ENCODE measurements around the gene NRG3. TPM values are rescaled to one million over a fixed set of nuclear protein-coding genes. Genes with fewer than 3 reads are reported as not detected.

Gene NRG3
- total and polyA plus RNA-seq, 2 of the 4 experiments (the other 2 are of a cell fraction): not detected

DNA sequence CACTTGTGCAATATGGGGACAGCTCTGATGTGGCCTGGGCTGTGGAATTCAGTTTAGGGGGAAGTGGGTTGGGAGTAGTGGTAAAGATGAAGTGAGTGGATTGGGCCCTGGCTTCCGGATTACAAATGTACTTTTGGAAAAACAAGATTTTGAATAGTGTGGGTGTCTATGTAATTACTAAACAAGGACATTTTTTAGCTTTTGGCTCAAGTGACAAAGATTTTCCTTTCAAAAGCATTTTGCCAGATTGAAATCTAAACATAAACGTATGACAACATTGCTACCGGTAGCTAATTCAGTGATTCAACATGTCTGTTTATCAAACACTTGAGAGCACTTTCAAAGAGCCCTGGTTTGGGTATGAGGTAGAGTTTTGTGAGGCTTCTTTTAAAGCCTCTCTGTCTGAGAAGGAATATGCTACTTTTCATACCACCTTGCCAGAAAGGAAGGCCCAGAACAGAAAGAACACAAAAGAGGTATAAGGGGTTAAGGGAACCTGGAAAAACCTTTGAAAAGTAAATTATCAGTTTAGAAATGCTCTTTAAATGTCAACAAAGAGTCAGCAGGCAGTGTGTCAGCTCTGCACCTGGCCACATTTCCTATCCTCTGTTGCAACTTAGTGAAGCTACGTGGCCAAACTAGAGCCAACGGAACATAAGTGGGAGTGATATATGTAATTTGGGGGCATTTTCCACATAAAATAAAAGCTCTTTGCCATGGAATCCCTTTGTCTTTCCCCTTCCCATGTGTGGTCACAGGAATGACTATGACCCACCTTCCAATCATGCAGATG is 516.1 kb downstream of the NRG3 start:
- Histone ChIP-seq H2AFZ (replicated peaks; ENCODE audit: low read length, poor library complexity) (no peak overlapping the region), H2AK5ac (ENCODE audit: low read depth, low read length) (no peak overlapping the region), H2BK20ac (ENCODE audit: low read depth, low read length) (no peak overlapping the region), H3K9ac (ENCODE audit: low read depth, low read length) (no peak overlapping the region), H4K8ac (ENCODE audit: low read depth in 2 of 2, low read length in 2 of 2) (no peak overlapping the region), H4K5ac (ENCODE audit: low read depth, low read length) (no peak overlapping the region), H2BK120ac (ENCODE audit: low read depth, low read length) (no peak overlapping the region), H3K4me2 (ENCODE audit: low read depth, low read length) (no peak overlapping the region), H3K23ac (ENCODE audit: low read depth, low read length) (no peak overlapping the region), H4K20me1 (ENCODE audit: insufficient read depth, low read length) (no peaks in the 10 kb centered on the region), H3K4me1 (ENCODE audit: control insufficient read depth, insufficient read depth, low read length) (no peaks in the 10 kb centered on the region), H3K36me3 (ENCODE audit: control insufficient read depth, insufficient read depth, low read length) (no peaks in the 10 kb centered on the region), H3K9me3 (ENCODE audit: control insufficient read depth, insufficient read depth, low read length) (peaks cover 11% of the 10 kb centered on the region; the same call in 1 of the 2 replicates), H3K4ac (ENCODE audit: low read depth, low read length) (no peak overlapping the region), H2AK9ac (replicated peaks; ENCODE audit: low read depth, low read length, poor library complexity) (no peak overlapping the region), H3K56ac (ENCODE audit: extremely low read depth, insufficient read depth, low read length) (no peak overlapping the region), H3K27me3 (ENCODE audit: control insufficient read depth, insufficient read depth, low read length) (no peaks in the 10 kb centered on the region), H3K79me1 (ENCODE audit: low read depth in 1 of 2, low read length in 2 of 2) (no peaks in the 10 kb centered on the region), H2BK15ac (ENCODE audit: low read depth, low read length) (no peak overlapping the region), H2BK5ac (ENCODE audit: low read depth, low read length, poor library complexity, severe bottlenecking) (no peak overlapping the region), H3K18ac (ENCODE audit: low read depth, low read length) (no peak overlapping the region), H3K27ac (ENCODE audit: insufficient read depth, low read length) (no peak overlapping the region), H3K14ac (replicated peaks; ENCODE audit: low read depth, low read length) (no peak overlapping the region), H3K9me1 (ENCODE audit: insufficient read depth, low read length) (no peaks in the 10 kb centered on the region), H3K4me3 (ENCODE audit: insufficient read depth, low read depth, low read length) (no peak overlapping the region), H4K91ac (ENCODE audit: insufficient read depth, low read depth, low read length) (no peak overlapping the region)
- in situ Hi-C loops (cut with MboI; ENCODE audit: low sequenced_read_pairs) (no loop called here), dilution Hi-C loops (cut with HindIII; ENCODE audit: low sequenced_read_pairs, unreplicated experiment) (no loop called here), intact Hi-C loops (cut with micrococcal nuclease) (no loop called here)
- WGBS, 2 experiments (ENCODE audit: extremely low coverage in 2 of 2, insufficient read length in 1 of 2): no CpG with 5 or more reads among the region's 5 CpGs
- no TSS peak for BruUV-seq (replicated peaks)
- TF ChIP-seq FOS (IDR thresholded peaks at IDR 0.05; ENCODE audit: low read depth, low read length) (no peak), NFE2L2 (IDR thresholded peaks at IDR 0.05; ENCODE audit: low read depth, low read length) (no peak), CHD1 (IDR thresholded peaks at IDR 0.05; ENCODE audit: low read depth, low read length) (no peak), MAZ (IDR thresholded peaks at IDR 0.05; ENCODE audit: borderline replicate concordance, low read depth, low read length) (no peak), MAFK (IDR thresholded peaks at IDR 0.05; ENCODE audit: low read depth, low read length) (no peak), RAD21 (IDR thresholded peaks at IDR 0.05; ENCODE audit: low read length) (no peak)
- TF ChIP-seq, protein P1, sequence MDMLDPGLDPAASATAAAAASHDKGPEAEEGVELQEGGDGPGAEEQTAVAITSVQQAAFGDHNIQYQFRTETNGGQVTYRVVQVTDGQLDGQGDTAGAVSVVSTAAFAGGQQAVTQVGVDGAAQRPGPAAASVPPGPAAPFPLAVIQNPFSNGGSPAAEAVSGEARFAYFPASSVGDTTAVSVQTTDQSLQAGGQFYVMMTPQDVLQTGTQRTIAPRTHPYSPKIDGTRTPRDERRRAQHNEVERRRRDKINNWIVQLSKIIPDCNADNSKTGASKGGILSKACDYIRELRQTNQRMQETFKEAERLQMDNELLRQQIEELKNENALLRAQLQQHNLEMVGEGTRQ (IDR thresholded peaks at IDR 0.05; ENCODE audit: low read depth, low read length): no peak
- ATAC-seq (ENCODE audit: low read depth) (no peak), DNase-seq (no peak)
- CTCF ChIA-PET: no interaction called here
- POLR2A ChIA-PET (ENCODE audit: unreplicated experiment): no interaction called here

Measured in IMR-90 (cell line).